ENCODE results near the gene VAPB. TPM values are rescaled to one million over a fixed set of nuclear protein-coding genes. Genes with fewer than 3 reads are reported as not detected.
"Not testable (repeated sequence)": the region's sequence is repeated elsewhere in the genome, so short reads cannot be mapped to it uniquely, and the experiment has no call there.

Gene VAPB
- polyA plus RNA-seq (2012; ENCODE audit: insufficient read depth, insufficient read length), result 33.5 TPM

- DNase-seq (ENCODE audit: low read depth, low spot score), result peak; percentile 91
- peak within 1 kb of the TSS; percentile 91 for H3K4me3 ChIP-seq (ENCODE audit: low read length)
Measured at GRCh38 chr20:58388882-58389323, at the start of gene VAPB. TSS of gene VAPB (plus strand) at chr20:58389229. CDS start at chr20:58389460, 231 bp downstream.

GRCh38 chr20:58339741-58340140 lies 49.3 kb upstream of the VAPB start:
- DNase-seq (ENCODE audit: low read depth, low spot score), result no peak
- H3K4me3 ChIP-seq (ENCODE audit: low read length), result no peak overlapping the region

GRCh38 chr20:58340151-58340550 lies 48.9 kb upstream of the VAPB start:
- no peak overlapping the region for H3K4me3 ChIP-seq (ENCODE audit: low read length)
- DNase-seq (ENCODE audit: low read depth, low spot score), result no peak

- DNase-seq (ENCODE audit: low read depth, low spot score), result no peak
Measured at GRCh38 chr20:58340853-58341252, 48.2 kb upstream of the VAPB start.

GRCh38 chr20:58342104-58342945 lies 46.7 kb upstream of the VAPB start:
- DNase-seq (ENCODE audit: low read depth, low spot score), result no peak
- H3K4me3 ChIP-seq (ENCODE audit: low read length), result no peak overlapping the region

More at GRCh38 chr20:58340853-58341252, 48.2 kb upstream of the VAPB start:
- no peak overlapping the region for H3K4me3 ChIP-seq (ENCODE audit: low read length)

- H3K4me3 ChIP-seq (ENCODE audit: low read length), result no peak overlapping the region
- DNase-seq (ENCODE audit: low read depth, low spot score), result no peak
Measured at GRCh38 chr20:58344741-58345140, 44.3 kb upstream of the VAPB start.

- DNase-seq (ENCODE audit: low read depth, low spot score), result no peak
- H3K4me3 ChIP-seq (ENCODE audit: low read length), result no peak overlapping the region
Measured at GRCh38 chr20:58349570-58349969, 39.5 kb upstream of the VAPB start.

DNA sequence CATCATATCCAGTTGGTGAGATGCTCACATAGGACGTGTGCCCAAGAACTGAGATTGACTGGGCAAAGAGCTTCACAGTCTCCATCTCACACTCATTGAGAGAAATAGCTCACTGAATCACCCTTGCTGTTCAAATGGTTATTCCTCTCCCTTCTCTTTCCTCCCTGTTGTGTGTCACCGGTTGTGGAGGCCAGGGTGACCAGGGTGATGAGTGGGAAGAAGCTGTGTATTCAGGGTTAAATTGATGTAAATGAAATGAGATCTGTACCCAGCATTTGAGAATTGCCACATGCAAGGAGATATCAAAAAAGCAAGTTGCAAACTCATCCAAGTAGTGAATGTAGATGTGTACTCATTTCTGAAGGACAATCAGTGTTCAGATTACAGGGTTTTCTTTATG lies 36.6 kb upstream of the VAPB start:
- DNase-seq (ENCODE audit: low read depth, low spot score), result no peak
- H3K4me3 ChIP-seq (ENCODE audit: low read length), result no peak overlapping the region

GRCh38 chr20:58359441-58359840 lies 29.6 kb upstream of the VAPB start:
- DNase-seq (ENCODE audit: low read depth, low spot score), result no peak
- no peak overlapping the region for H3K4me3 ChIP-seq (ENCODE audit: low read length)

GRCh38 chr20:58360936-58361335 lies 28.1 kb upstream of the VAPB start:
- DNase-seq (ENCODE audit: low read depth, low spot score), result no peak

GRCh38 chr20:58361481-58362205 lies 27.4 kb upstream of the VAPB start:
- no peak for DNase-seq (ENCODE audit: low read depth, low spot score)
- H3K4me3 ChIP-seq (ENCODE audit: low read length), result no peak overlapping the region

More at GRCh38 chr20:58360936-58361335, 28.1 kb upstream of the VAPB start:
- H3K4me3 ChIP-seq (ENCODE audit: low read length), result no peak overlapping the region

DNA sequence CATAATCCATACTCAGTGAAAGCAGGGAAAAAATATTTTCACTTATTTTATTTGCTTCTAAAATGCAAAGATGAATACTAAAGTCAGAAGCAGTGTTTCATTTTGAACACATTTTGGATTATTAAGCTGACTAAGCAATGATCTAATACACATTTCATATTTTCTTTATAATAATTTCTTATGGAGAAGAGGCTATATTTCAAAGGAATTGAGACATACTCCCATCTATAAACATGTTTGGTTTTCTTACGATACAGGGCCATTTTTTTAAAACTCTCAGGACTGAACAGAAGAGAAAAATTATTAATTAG lies 26.9 kb upstream of the VAPB start:
- no peak for DNase-seq (ENCODE audit: low read depth, low spot score)

DNA sequence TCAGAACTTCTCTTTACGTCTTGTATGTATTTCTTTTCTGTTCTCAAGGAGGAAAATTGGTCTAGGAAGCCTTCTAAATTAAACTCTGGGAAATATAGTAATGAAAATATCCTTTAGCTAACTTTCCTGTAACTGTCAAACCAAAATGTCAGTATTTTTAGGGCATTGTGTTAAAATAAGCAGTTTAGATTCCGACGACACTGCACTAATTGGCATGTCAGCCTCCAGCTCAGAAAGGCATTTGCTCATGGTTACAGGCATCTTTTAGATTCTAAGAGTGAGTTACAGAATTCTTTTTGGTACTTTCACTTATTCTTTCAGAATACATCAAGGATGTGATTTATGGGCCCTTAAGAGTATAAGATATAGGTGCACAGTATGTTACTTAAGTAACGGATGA lies 26.1 kb upstream of the VAPB start:
- no peak for DNase-seq (ENCODE audit: low read depth, low spot score)
- H3K4me3 ChIP-seq (ENCODE audit: low read length), result no peak overlapping the region

More for the DNA sequence above, 26.9 kb upstream of the VAPB start:
- no peak overlapping the region for H3K4me3 ChIP-seq (ENCODE audit: low read length)

DNA sequence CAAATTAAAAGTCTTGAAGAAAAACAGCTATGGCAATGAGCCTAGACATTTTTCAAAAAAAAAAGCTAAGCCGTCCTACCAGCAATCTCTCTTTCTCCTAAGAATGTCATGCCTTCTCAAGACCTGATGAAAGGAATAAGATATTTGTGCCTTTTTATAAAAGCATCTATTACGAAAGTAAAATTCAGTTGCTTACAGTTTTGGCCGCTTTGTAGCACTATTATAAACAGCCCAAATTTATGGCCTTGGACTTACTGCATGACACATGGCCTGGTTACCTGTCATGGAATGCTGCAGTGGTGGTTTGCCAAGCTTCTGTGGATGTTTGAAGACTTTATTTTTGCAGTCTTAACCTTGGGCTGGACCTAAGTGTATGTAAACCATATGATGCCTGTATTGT lies 22.2 kb upstream of the VAPB start:
- no peak overlapping the region for H3K4me3 ChIP-seq (ENCODE audit: low read length)
- DNase-seq (ENCODE audit: low read depth, low spot score), result no peak

GRCh38 chr20:58372806-58373205 lies 16.2 kb upstream of the VAPB start:
- no peak for DNase-seq (ENCODE audit: low read depth, low spot score)
- H3K4me3 ChIP-seq (ENCODE audit: low read length), result no peak overlapping the region

- DNase-seq (ENCODE audit: low read depth, low spot score); H3K4me3 ChIP-seq (ENCODE audit: low read length): not testable (repeated sequence)
Measured at GRCh38 chr20:58373296-58373695, 15.7 kb upstream of the VAPB start.

GRCh38 chr20:58374027-58374850 lies 14.8 kb upstream of the VAPB start:
- DNase-seq (ENCODE audit: low read depth, low spot score), result no peak
- H3K4me3 ChIP-seq (ENCODE audit: low read length), result no peak overlapping the region

DNA sequence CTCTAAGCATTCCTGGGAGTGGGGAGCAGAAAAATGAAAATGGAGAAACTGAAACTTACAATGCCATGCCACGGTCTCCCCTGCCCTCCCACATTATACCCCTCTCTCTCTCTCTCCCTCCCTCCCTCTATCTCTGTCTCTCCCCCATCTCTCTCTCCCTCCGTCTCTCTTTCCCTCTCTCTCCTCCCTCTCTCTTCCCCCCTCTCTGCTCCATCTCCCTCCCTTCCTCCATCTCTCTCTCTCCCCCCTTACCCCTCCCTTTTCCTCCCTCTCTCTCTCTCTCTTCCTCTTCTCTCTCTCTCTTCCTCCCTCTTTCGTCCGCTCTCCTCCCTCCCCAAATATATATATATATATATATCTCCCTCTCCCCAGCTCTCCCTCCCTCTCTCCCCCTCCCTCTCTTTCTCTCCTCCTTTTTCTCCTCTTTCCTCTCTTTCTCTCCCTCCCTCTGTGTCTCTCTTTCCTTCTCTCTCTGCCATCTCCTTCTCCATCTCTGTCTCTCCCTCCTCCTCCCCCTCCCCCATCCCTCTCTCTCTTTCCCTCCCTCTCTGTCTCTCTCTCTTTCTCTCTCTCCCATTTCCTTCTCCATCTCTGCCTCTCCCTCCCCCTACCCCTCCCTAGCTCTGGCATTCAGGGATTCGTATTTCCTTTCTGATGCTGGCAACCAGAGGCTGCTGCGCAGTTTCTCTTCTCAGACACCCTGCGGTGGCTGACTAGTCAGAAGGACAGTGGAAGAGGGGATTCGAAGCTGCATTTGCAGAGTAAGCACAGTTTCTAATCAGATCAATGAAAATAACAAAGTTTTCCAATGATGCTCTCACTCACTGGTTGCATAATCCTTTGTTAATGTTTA lies 13.9 kb upstream of the VAPB start:
- DNase-seq (ENCODE audit: low read depth, low spot score), result no peak
- no peak overlapping the region for H3K4me3 ChIP-seq (ENCODE audit: low read length)

Measured in Jurkat, Clone E6-1 (cell line).